Dendritic cell treated with granulocyte-macrophage colony-stimulating factor and Interleukin-4, amounts not matched to agents 40 ng/mL and 50 ng/mL, for 4 days (primary cell): Measurements from ENCODE around the gene C8B.

Experiments used
- H3K27ac Mint-ChIP-seq: one replicate; pipeline ENCODE4 v1.8.0; 2022; ENCODE audit warnings: mild to moderate bottlenecking, mixed read lengths
- H3K27me3 Mint-ChIP-seq: one replicate; pipeline ENCODE4 v1.8.0; 2022; ENCODE audit warnings: mild to moderate bottlenecking, mixed read lengths
- H3K36me3 Mint-ChIP-seq: one replicate; pipeline ENCODE4 v1.8.0; 2022; ENCODE audit warnings: low read depth, mixed read lengths
- H3K4me1 Mint-ChIP-seq: one replicate; pipeline ENCODE4 v1.8.0; 2022; ENCODE audit warnings: low read depth, mixed read lengths
- H3K4me3 Mint-ChIP-seq: one replicate; pipeline ENCODE4 v1.8.0; 2022; ENCODE audit warnings: mild to moderate bottlenecking, moderate library complexity, mixed read lengths
- H3K9me3 Mint-ChIP-seq: one replicate; pipeline ENCODE4 v1.8.0; 2022; ENCODE audit warnings: mixed read lengths
- intact Hi-C: fragments of 100-400 bp; cut with micrococcal nuclease; formaldehyde crosslinking; loops from one replicate; pipeline ENCODE4 v1.15.0; 2022

Gene C8B

DNA sequence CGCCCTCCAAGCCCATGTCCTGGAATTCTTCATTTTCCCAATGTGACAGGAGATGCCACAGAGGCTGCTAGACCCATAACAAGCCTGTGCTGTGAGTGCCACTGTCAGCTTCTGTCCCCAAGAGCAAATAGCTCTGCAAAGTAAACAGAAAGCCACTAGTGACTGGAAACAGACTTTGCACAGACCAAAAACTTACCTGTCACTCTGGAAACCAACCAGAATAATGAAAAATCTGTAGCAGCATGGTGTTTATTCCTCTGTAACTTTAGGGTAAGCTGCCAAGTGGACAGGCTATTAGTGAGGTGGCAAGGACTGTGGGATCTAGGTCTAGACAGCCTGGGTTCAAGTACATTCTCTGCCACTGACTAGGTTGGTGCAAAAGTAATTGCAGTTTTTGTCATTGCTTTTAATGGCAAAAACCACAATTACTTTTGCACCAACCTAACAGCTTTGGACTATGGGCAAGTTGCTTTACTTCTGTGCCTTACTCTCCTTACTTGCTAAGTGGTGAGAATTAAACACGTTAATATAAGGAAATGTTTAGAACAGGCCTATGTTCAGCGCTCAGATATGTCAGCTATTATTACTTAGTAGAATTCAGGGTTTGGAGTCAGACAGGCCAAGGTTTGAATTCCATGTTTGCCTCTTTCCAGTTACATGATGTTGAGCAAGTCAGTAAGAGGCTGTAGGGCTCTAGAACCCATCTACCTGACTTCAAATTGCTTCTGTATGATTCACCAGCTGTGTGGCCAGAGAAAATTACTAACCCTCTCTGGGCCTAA is at the start of gene C8B:
Gene C8B (minus strand): TSS at position 100 of the 782 bp plus-strand sequence. CDS start 67 bp downstream, at position 33.
- Mint-ChIP-seq H3K36me3 (no peaks in the 10 kb centered on the region), H3K27ac (no peak within 1 kb of the TSS), H3K4me1 (no peaks in the 10 kb centered on the region), H3K4me3 (no peak within 1 kb of the TSS), H3K9me3 (no peaks in the 10 kb centered on the region), H3K27me3 (no peaks in the 10 kb centered on the region)
- intact Hi-C loops = no loop called here

DNA sequence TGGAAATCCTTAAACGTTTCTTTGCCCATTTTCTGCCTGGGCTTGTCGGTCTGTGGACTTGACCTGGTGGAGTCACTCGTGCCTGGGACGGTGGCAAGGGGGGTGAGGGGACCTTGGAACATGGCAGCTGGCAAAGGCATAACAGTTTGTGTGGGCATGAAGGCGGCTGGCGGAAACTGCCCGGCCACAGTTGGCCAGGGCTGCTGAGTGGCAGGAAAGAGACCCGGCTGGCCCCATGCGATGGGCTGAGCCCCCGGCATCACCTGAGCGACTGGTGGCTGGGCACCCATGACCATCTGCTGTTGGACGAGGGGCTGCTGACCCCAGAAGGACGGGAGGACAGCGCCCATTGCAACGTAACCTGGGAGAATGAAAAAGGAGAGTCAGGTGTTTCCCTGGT is 49.3 kb upstream of the C8B start:
- Mint-ChIP-seq H3K9me3 (no peaks in the 10 kb centered on the region), H3K36me3 (no peaks in the 10 kb centered on the region), H3K27ac (no peak overlapping the region), H3K4me1 (no peaks in the 10 kb centered on the region), H3K4me3 (no peak overlapping the region), H3K27me3 (no peaks in the 10 kb centered on the region)
- intact Hi-C loops = no loop called here

DNA sequence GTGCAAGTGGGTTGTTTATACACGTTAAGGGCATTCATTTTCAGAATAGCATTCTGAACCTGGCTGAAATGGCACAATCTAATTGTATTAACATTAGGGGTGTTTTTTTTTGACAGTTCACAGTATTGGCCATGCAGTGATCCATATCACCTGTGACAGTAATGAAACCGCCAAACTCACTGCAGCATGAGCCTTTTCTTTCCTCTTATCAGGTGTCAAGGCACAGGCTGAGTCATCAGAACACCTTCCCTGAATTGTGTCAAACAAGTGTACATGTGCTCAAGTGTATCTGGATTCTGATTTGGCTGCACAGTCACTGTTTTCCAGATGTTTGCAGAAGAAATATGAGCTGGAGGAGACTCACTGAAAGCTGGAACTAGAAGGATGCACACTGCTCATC is 47.7 kb upstream of the C8B start:
- Mint-ChIP-seq H3K36me3 (no peaks in the 10 kb centered on the region), H3K27ac (no peak overlapping the region), H3K4me1 (no peaks in the 10 kb centered on the region), H3K27me3 (no peaks in the 10 kb centered on the region), H3K9me3 (no peaks in the 10 kb centered on the region), H3K4me3 (no peak overlapping the region)
- intact Hi-C loops = no loop called here

DNA sequence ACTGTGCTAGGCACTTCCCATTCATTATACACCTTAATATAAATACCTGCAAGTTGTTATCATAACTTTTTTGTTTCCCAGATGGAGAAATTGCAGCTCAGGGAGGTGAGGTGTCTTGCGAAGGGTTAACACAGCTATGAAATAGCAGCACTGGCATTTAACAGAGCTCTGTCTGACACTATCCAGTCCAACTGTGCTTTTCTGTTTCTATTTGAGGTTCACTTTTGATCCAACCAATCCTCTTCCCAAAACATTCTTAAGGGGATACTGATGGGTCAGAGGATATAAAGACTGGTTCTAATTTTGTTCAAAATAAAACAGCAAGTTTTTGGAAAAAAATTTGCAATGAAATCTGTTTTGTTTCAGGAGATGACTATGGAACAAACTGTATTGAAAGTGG is 46.5 kb upstream of the C8B start:
- no peaks in the 10 kb centered on the region for H3K27me3 Mint-ChIP-seq
- H3K4me3 Mint-ChIP-seq = no peak overlapping the region
- H3K9me3 Mint-ChIP-seq = no peaks in the 10 kb centered on the region
- no peak overlapping the region for H3K27ac Mint-ChIP-seq
- H3K36me3 Mint-ChIP-seq = no peaks in the 10 kb centered on the region
- H3K4me1 Mint-ChIP-seq = no peaks in the 10 kb centered on the region
- intact Hi-C loops = no loop called here

DNA sequence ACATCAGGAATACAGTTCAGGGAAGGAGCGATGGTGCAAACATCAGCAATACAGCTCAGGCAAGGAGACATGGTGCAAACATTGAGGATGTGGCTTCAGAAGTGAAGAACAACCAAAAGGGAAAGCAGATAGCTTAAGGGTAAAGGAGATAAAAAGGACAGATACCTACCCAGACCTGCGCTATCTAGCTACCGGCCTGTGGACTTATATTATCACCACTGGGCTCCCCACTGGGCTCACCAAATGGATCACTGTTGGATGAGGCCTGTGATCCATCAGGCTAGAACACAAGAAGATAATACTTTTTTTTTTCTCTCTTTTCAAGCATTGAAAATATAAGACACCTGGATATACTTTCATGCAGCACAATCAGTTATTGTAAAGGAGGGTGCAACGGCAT is 44.7 kb upstream of the C8B start:
- no peak overlapping the region for H3K4me3 Mint-ChIP-seq
- no peaks in the 10 kb centered on the region for H3K36me3 Mint-ChIP-seq
- H3K9me3 Mint-ChIP-seq = no peaks in the 10 kb centered on the region
- no peaks in the 10 kb centered on the region for H3K27me3 Mint-ChIP-seq
- H3K4me1 Mint-ChIP-seq = no peaks in the 10 kb centered on the region
- intact Hi-C loops = no loop called here
- no peak overlapping the region for H3K27ac Mint-ChIP-seq

DNA sequence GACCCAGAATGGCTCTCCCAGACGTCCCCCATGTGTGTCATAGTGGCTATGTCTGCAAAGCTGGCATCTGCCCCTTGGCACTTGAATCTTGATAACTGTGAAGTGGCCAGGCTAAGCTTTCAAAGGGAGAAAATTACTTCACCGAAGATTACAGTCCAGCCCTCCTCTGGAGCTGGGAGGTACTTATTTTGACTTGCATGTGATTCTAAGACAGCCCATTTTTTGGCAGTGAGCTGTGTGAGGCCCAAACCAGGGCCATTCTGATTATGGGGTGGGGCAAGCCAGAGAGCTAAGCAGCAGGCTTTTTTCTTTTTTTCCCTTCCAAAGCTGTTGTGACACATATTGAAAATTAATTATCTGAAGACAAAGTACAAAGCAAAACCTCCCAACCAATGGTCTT is 42.1 kb upstream of the C8B start:
- Mint-ChIP-seq H3K9me3 (no peaks in the 10 kb centered on the region), H3K27me3 (no peaks in the 10 kb centered on the region), H3K27ac (no peak overlapping the region), H3K4me1 (no peaks in the 10 kb centered on the region), H3K36me3 (no peaks in the 10 kb centered on the region), H3K4me3 (no peak overlapping the region)
- intact Hi-C loops = no loop called here

DNA sequence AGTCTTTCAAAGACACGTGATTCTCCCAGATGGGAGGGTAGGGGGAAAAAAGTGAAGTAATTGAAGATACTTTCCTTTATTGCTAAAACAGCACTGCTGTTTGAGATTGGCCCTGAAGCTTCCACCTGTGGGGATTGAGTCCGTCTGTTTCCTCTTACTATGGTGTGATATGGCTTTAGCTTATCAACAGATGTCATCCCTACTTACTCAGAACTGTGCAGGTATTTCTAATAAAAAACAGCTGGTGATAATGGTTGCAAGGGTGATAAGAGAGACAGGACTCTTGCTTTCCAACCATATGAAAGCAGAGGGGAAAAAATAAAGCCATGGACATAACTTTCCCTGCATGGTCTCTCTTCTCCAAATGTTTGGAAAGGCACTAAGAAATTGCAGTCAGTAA is 41.7 kb upstream of the C8B start:
- Mint-ChIP-seq H3K4me3 (no peak overlapping the region), H3K9me3 (no peaks in the 10 kb centered on the region), H3K27me3 (no peaks in the 10 kb centered on the region), H3K36me3 (no peaks in the 10 kb centered on the region), H3K27ac (no peak overlapping the region), H3K4me1 (no peaks in the 10 kb centered on the region)
- intact Hi-C loops = no loop called here

DNA sequence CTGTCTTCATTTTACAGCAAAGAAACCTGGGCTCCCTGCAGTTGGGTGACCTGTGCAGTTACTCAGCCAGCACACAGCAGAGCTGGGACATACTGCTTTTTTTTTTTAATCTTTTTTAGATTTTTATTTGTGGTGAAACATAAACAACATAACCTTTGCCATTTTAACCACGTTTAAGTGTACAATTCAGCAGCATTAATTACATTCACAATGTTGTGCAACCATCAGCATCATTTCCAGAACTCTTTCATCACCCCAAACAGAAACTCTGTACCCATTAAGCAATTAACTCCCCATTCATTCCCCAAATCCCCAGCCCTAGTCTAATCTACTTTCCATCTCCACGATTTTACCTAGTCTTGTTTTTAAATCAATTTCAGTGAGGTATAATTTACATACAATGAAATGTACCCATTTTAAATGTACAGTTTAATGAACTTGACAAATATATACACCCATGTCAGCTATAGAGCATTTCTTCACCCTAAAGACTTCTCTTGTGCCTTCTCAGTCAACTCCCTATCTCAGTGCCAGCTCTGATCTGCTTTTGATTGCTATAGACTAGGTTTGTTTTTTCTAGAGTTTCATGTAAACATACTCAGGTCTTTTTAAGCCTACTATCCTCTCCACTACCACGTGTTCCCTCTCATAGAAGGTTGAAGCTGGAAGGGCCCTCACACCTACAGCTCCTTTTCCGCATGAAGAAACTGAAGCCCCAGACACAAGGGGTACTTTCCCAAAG is 37.8 kb upstream of the C8B start:
- Mint-ChIP-seq H3K27ac (no peak overlapping the region), H3K27me3 (no peaks in the 10 kb centered on the region), H3K9me3 (no peaks in the 10 kb centered on the region), H3K4me1 (no peaks in the 10 kb centered on the region), H3K36me3 (no peaks in the 10 kb centered on the region), H3K4me3 (no peak overlapping the region)
- intact Hi-C loops = no loop called here

DNA sequence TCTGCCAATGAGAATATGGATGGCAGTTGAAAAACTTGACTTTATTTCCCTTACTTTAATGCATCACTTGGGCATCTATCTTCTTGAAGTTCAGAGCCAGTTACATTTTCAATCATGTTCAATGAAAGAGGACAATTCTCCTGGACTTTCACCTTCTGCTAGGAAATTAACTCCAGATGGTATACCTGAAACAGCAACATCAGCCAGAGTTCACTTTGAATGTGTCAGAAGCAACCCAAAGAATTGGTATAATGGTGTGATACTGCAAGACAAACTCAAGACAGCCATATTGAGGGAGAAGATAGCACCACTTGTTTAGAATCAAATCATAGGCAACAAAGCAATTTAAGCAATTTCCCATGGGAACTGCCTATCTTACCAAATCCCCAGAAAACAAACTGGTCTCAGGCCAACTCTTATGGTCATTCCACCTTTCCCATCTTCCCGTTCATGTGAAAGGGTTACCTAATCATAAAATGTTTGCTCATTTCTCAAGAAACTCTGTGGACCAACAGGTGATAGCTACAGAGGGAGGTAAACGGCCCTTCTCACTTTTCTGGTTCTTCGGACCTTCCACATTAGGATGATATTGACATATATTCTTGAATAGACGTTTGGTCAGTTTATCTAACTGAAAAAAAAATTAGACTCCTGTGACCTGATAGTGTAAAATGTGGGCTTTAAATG is 29.7 kb upstream of the C8B start:
- intact Hi-C loops = no loop called here
- H3K4me1 Mint-ChIP-seq = no peaks in the 10 kb centered on the region
- H3K27ac Mint-ChIP-seq = no peak overlapping the region
- no peaks in the 10 kb centered on the region for H3K36me3 Mint-ChIP-seq
- H3K27me3 Mint-ChIP-seq = no peaks in the 10 kb centered on the region
- no peaks in the 10 kb centered on the region for H3K9me3 Mint-ChIP-seq
- H3K4me3 Mint-ChIP-seq = no peak overlapping the region

DNA sequence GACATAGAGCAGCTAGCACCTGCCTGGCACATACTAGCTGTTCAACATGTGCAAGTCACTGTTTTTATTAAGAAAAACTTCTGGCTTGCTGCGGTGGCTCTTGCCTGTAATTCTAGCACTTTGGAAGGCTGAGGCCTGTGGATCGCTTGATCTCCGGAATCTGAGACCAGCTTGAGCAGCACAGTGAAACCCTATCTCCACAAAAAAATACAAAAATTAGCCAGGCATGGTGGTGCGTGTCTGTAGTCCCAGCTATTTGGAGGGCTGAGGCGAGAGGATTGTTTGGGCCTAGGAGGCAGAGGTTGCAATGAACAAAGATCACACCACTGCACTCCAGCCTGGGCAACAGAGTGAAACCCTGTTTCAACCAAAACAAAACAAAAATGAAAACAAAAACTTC is 27.7 kb upstream of the C8B start:
- Mint-ChIP-seq H3K4me1 (no peaks in the 10 kb centered on the region), H3K36me3 (no peaks in the 10 kb centered on the region), H3K9me3 (no peaks in the 10 kb centered on the region), H3K4me3 (no peak overlapping the region), H3K27ac (no peak overlapping the region), H3K27me3 (no peaks in the 10 kb centered on the region)
- intact Hi-C loops = no loop called here

DNA sequence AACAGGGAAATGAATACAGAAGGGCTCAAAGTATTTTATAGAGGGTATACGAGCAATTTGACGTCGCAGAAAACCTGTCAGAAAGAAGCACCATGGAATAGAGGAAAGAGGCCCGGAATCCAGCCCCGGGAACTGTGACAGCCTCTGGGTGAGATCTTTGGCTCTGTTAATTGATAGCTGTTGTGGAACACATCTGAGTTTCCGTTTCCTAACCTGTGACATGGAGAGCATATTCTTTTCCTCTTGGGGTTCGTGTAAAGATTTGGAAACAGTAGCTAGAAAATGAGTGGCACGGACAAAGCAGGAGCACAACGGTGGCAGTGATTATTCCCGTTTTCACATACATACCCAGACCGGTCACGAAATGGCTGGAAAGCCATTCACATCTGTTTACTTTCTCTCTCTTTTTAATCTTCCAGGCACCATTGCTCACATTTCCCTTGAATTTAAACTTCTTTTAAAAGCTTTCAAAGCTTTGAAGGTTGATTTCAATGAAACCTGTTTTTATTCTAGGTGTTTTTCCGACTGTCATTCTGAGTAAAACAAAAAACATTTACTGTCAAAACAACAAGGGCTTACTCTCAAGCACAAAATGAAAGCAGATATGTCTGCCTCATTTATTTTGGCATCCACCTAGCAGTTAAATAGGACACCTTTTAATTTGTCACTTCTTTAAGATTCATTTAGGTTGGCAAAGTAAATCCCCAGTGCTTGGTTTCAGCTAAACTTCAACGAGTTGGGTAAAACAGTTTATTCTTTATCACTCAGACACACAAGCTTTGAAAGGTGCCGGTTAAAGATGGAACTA is 26.7 kb upstream of the C8B start:
- no peaks in the 10 kb centered on the region for H3K9me3 Mint-ChIP-seq
- no peak overlapping the region for H3K27ac Mint-ChIP-seq
- no peaks in the 10 kb centered on the region for H3K4me1 Mint-ChIP-seq
- no peaks in the 10 kb centered on the region for H3K36me3 Mint-ChIP-seq
- no peaks in the 10 kb centered on the region for H3K27me3 Mint-ChIP-seq
- intact Hi-C loops = no loop called here
- no peak overlapping the region for H3K4me3 Mint-ChIP-seq

DNA sequence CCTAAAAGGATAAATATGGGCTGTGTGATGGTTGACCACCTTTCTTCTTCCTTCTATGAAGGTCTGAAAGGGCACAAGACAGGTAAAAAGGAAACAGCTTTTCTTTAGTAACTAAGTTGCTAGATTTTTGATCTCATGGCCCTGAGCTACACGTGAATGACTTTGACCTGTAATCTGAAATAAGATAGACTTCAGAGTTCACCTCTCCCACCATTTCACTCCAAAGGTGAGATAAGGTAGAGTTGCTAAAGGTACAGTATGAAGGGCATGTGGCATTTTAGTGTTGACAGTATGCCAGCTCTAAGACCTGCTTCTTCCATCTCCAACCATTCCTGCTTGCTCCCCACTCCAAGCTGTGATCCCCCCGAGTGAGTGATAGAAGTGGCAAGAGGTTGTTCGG is 25.8 kb upstream of the C8B start:
- Mint-ChIP-seq H3K9me3 (no peaks in the 10 kb centered on the region), H3K4me3 (no peak overlapping the region), H3K36me3 (no peaks in the 10 kb centered on the region), H3K4me1 (no peaks in the 10 kb centered on the region), H3K27ac (no peak overlapping the region), H3K27me3 (no peaks in the 10 kb centered on the region)
- intact Hi-C loops = no loop called here

DNA sequence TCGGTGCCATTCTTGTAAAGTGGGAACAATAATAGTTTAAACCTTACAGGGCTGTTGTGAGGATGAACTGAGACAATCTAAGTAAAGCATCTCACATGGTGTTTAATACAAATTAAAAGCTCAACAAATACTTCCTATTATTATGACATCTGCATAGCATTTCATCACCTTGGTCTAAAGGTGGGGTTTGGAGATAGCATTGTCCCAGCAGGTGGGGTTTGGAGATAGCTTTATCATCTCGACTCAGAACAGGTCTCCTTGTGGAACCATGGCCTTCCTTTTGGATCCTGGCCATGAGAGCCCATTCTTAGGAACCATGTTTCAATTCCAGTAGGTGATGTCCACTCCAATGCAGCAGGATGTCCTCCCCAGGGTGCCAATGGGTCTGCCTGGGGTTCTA is 20.6 kb upstream of the C8B start:
- H3K9me3 Mint-ChIP-seq = no peaks in the 10 kb centered on the region
- no peaks in the 10 kb centered on the region for H3K36me3 Mint-ChIP-seq
- H3K27ac Mint-ChIP-seq = no peak overlapping the region
- H3K27me3 Mint-ChIP-seq = no peaks in the 10 kb centered on the region
- H3K4me1 Mint-ChIP-seq = no peaks in the 10 kb centered on the region
- intact Hi-C loops = no loop called here
- no peak overlapping the region for H3K4me3 Mint-ChIP-seq

DNA sequence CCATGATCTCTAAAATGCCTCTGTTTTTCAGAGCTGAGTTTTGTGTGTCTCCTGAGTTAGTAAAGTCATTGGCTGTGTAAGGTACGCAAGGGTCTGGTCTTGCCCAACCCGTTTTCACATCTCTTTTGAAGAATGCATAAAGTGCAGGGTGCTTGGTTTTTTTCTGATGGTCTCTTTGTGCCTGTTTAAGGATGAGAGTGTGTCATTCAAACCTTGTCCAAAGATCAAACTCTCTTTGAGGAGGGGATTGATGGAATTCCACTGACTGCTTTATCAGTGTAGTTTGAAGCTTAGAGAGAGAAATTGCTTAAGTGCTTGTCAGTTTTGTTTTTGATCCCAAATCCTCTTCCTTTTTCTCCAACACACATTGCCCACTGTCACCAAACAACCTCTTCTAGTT is 20.0 kb upstream of the C8B start:
- Mint-ChIP-seq H3K9me3 (no peaks in the 10 kb centered on the region), H3K4me3 (no peak overlapping the region), H3K27ac (no peak overlapping the region)

More for the DNA sequence above, 20.0 kb upstream of the C8B start:
- no peaks in the 10 kb centered on the region for H3K27me3 Mint-ChIP-seq
- H3K36me3 Mint-ChIP-seq = no peaks in the 10 kb centered on the region
- no peaks in the 10 kb centered on the region for H3K4me1 Mint-ChIP-seq
- intact Hi-C loops = no loop called here
